Esophagus muscularis mucosa (tissue), 4 donors: ENCODE results near the gene AHCYL2. TPM values are rescaled to one million over a fixed set of nuclear protein-coding genes. Genes with fewer than 3 reads are reported as not detected.
A peak's percentile ranks its signal among the peaks of the same experiment; 100 is the strongest.

Source experiments
- DNase-seq: peaks from one replicate; pipeline ENCODE4 v3.0.0-alpha.2; 2017; ENCODE audit errors: extremely low spot score
- H3K27ac ChIP-seq, 4 donors: fragments of 200-600 bp; sonication (generic); replicated peaks in 1 of 4; 1 replicate in 3 of 4; 2 replicates in 1 of 4; pipeline ENCODE4 v1.5.1; 2016 to 2019; ENCODE audit warnings: mild to moderate bottlenecking in 1 of 4
- H3K27me3 ChIP-seq, 4 donors: fragments of 200-600 bp; sonication (generic); one replicate each; pipeline versions ENCODE4 v1.5.1 to v1.6.0; 2016 to 2019
- H3K36me3 ChIP-seq, 4 donors: fragments of 200-600 bp; sonication (generic); one replicate each; pipeline ENCODE4 v1.5.1; 2016 to 2019
- H3K4me1 ChIP-seq, 4 donors: fragments of 200-600 bp; sonication (generic); one replicate each; pipeline ENCODE4 v1.5.1; 2016 to 2019
- H3K4me3 ChIP-seq, 4 donors: fragments of 200-600 bp; sonication (generic); 1 replicate in 2 of 4; 2 replicates in 2 of 4; pipeline ENCODE4 v1.5.1; 2016 to 2019; ENCODE audit warnings: mild to moderate bottlenecking in 4 of 4, moderate library complexity in 1 of 4
- H3K9me3 ChIP-seq, 4 donors: fragments of 200-600 bp; sonication (generic); 1 replicate in 3 of 4; 2 replicates in 1 of 4; pipeline ENCODE4 v1.5.1; 2016 to 2019
- EP300 ChIP-seq: sonication (generic); formaldehyde crosslinking; IDR thresholded peaks from one replicate; pipeline ENCODE4 v1.6.1; 2017; ENCODE audit warnings: antibody characterized with exemption
- POLR2A ChIP-seq: fragments of 450-650 bp; IDR thresholded peaks from one replicate; pipeline ENCODE4 v1.6.1; 2017; ENCODE audit warnings: antibody characterized with exemption, moderate library complexity, mild to moderate bottlenecking, low read depth
- POLR2AphosphoS5 ChIP-seq, 2 donors: sonication (generic); formaldehyde crosslinking; IDR thresholded peaks; one replicate each; pipeline ENCODE4 v1.6.1; 2017; ENCODE audit warnings: antibody characterized with exemption in 2 of 2
- WGBS: methylation state at CpG from one replicate; pipeline ENCODE4 v1.1.5; 2018; 5-methylcytosine and 5-hydroxymethylcytosine counted together
- intact Hi-C: fragments of 100-400 bp; cut with DNase I; formaldehyde crosslinking; loops from one replicate; pipeline ENCODE4 v1.15.1; 2023
- total RNA-seq, 4 donors: library from RNA; depleted of rRNA; stranded (reverse); fragments of >200 nt; gene quantifications; one replicate each; pipeline versions ENCODE4 v1.1.0 to v1.2.1, GENCODE V29; 2016
- TF ChIP-seq, protein P1 (sequence below), 3 experiments: fragments of 200-600 bp in 2 of 3; fragments of 450-650 bp in 1 of 3; sonication (generic) in 2 of 3; IDR thresholded peaks; one replicate each; pipeline ENCODE4 v1.5.1; 2017 to 2019; ENCODE audit warnings: antibody characterized with exemption in 3 of 3, mild to moderate bottlenecking in 2 of 3, moderate library complexity in 1 of 3

The AHCYL2 gene
- total RNA-seq, 4 donors from 2014 or later, result 9.7 to 14.2 (median 11.9) TPM

- intact Hi-C loops, result no loop called here
- Histone ChIP-seq H3K4me3 (no peak overlapping the region), H3K27ac (no peak overlapping the region), H3K36me3 (peaks cover 0 to 69% (median 33%) of the 10 kb centered on the region in 4 donors), H3K4me1 (peaks cover 0 to 8% (median 3%) of the 10 kb centered on the region in 4 donors), H3K9me3 (no peaks in the 10 kb centered on the region), H3K27me3 (no peaks in the 10 kb centered on the region)
- TF ChIP-seq, protein P1, sequence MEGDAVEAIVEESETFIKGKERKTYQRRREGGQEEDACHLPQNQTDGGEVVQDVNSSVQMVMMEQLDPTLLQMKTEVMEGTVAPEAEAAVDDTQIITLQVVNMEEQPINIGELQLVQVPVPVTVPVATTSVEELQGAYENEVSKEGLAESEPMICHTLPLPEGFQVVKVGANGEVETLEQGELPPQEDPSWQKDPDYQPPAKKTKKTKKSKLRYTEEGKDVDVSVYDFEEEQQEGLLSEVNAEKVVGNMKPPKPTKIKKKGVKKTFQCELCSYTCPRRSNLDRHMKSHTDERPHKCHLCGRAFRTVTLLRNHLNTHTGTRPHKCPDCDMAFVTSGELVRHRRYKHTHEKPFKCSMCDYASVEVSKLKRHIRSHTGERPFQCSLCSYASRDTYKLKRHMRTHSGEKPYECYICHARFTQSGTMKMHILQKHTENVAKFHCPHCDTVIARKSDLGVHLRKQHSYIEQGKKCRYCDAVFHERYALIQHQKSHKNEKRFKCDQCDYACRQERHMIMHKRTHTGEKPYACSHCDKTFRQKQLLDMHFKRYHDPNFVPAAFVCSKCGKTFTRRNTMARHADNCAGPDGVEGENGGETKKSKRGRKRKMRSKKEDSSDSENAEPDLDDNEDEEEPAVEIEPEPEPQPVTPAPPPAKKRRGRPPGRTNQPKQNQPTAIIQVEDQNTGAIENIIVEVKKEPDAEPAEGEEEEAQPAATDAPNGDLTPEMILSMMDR (IDR thresholded peaks at IDR 0.05), result no peak
- TF ChIP-seq EP300 (no peak), POLR2AphosphoS5 (IDR thresholded peaks at IDR 0.05) (no peak), POLR2A (no peak)
- WGBS, result 64% methylated on average over 9 of the region's 9 CpGs
- DNase-seq, result no peak
These were observed 16.2 kb upstream of the AHCYL2 start for GRCh38 chr7:129208667-129209066.

GRCh38 chr7:129209067-129209926, 15.5 kb upstream of the AHCYL2 start:
- WGBS, result 84% methylated on average over 15 of the region's 15 CpGs
- DNase-seq, result no peak
- no peak overlapping the region for H3K27ac ChIP-seq

DNA sequence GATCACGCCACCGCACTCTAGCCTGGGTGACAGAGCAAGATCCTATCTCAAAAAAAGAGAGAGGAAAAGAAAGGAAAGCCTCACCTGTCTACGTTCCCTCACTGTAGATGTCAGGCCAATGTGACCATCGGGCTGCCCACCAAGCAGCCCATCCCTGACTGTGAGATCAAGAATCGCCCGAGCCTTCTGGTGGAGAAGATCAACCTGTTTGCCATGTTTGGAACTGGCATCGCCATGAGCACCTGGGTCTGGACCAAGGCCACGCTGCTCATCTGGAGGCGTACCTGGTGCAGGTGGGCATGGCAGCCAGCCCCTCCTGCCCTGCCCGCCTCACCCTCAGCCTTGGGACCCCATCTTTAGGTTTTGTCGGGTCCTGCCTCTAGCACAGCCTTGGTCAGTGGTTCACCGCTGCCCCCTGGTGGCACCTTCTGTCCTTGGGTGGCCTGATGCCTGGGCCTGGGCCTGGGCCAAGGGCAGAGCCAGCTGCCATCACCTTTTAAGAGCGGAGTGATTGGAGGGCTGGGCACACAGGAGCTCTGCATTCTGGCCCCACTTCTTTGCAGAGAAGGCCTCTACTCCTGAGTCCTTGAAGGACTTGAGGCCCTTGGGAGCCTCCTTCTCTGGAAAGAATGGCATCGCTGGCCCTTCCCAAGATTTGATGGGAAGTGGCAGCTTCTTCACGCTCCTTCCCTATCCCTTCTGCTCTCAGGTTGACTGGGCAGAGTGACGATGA, 14.4 kb upstream of the AHCYL2 start:
- intact Hi-C loops, result loop anchor here (1.0 kb wide), 1 partner anchor 46 kb away; no protein-coding TSS in a partner anchor
- WGBS, result 72% methylated on average over 13 of the region's 16 CpGs
- TF ChIP-seq, protein P1 (IDR thresholded peaks at IDR 0.05), result peak; percentile 81 to 90 (median 83)
- TF ChIP-seq POLR2A (no peak), EP300 (no peak), POLR2AphosphoS5 (IDR thresholded peaks at IDR 0.05) (peak; percentile 17 to 20)
- H3K4me3 ChIP-seq, result no peak overlapping the region
- peaks cover 0 to 8% (median 3%) of the 10 kb centered on the region in 4 donors for H3K4me1 ChIP-seq
- peak; percentile 95 for DNase-seq
- H3K9me3 ChIP-seq, result no peaks in the 10 kb centered on the region
- H3K27ac ChIP-seq, result no peak overlapping the region
- H3K27me3 ChIP-seq, result no peaks in the 10 kb centered on the region
- peaks cover 0 to 63% (median 31%) of the 10 kb centered on the region in 4 donors for H3K36me3 ChIP-seq

More at GRCh38 chr7:129209067-129209926, 15.5 kb upstream of the AHCYL2 start:
- no peak for TF ChIP-seq POLR2AphosphoS5 (IDR thresholded peaks at IDR 0.05)
- no peak for TF ChIP-seq EP300
- TF ChIP-seq, protein P1 (IDR thresholded peaks at IDR 0.05), result no peak
- no peak for TF ChIP-seq POLR2A
- H3K27me3 ChIP-seq, result no peaks in the 10 kb centered on the region
- peaks cover 0 to 8% (median 3%) of the 10 kb centered on the region in 4 donors for H3K4me1 ChIP-seq
- H3K9me3 ChIP-seq, result no peaks in the 10 kb centered on the region
- H3K4me3 ChIP-seq, result no peak overlapping the region
- intact Hi-C loops, result no loop called here
- H3K36me3 ChIP-seq, result peaks cover 0 to 69% (median 33%) of the 10 kb centered on the region in 4 donors

- no peaks in the 10 kb centered on the region for H3K27me3 ChIP-seq
- no peaks in the 10 kb centered on the region for H3K9me3 ChIP-seq
- no peak for DNase-seq
- TF ChIP-seq POLR2A, result no peak
- no peak for TF ChIP-seq EP300
- TF ChIP-seq, protein P1 (IDR thresholded peaks at IDR 0.05), result no peak
- no peak for TF ChIP-seq POLR2AphosphoS5 (IDR thresholded peaks at IDR 0.05)
- H3K4me3 ChIP-seq, result no peak overlapping the region
- peaks cover 0 to 8% (median 3%) of the 10 kb centered on the region in 4 donors for H3K4me1 ChIP-seq
- H3K27ac ChIP-seq, result no peak overlapping the region
- 97% methylated on average over 13 of the region's 14 CpGs for WGBS
- intact Hi-C loops, result loop anchor here (1.0 kb wide), 1 partner anchor 47 kb away; no protein-coding TSS in a partner anchor
- H3K36me3 ChIP-seq, result peaks cover 0 to 58% (median 29%) of the 10 kb centered on the region in 4 donors
These were observed 13.9 kb upstream of the AHCYL2 start for GRCh38 chr7:129210989-129211312.
